SU-DHL-6 (cell line): ENCODE results near the gene FAM20C.

Source experiments
- H2AFZ ChIP-seq: fragments of 200-600 bp; sonication (generic); 2 replicates; pipeline ENCODE4 v1.6.1; 2014; ENCODE audit warnings: low read depth, mild to moderate bottlenecking, moderate library complexity, mixed read lengths, antibody characterized with exemption, low read length; ENCODE audit not compliant: severe bottlenecking
- H3F3A ChIP-seq: fragments of 200-600 bp; shearing (Covaris generic); 2 replicates; pipeline ENCODE4 v1.6.0; 2016; ENCODE audit warnings: antibody characterized with exemption, mild to moderate bottlenecking; ENCODE audit not compliant: insufficient read depth
- H3K27ac ChIP-seq: fragments of 200-600 bp; sonication (generic); 2 replicates; pipeline ENCODE4 v1.5.1; 2016; ENCODE audit warnings: low read depth, mild to moderate bottlenecking, low read length, moderate library complexity, mixed read lengths
- H3K27me3 ChIP-seq: fragments of 200-600 bp; sonication (generic), shearing (Covaris generic); 2 replicates; pipeline ENCODE4 v1.6.0; 2014; ENCODE audit warnings: mild to moderate bottlenecking, low read length
- H3K36me3 ChIP-seq: fragments of 200-600 bp; sonication (generic); 2 replicates; pipeline ENCODE4 v1.6.1; 2014; ENCODE audit warnings: mild to moderate bottlenecking, low read length, mixed read lengths
- H3K4me2 ChIP-seq: fragments of 300-600, 200-600 bp; shearing (Covaris generic), sonication (generic); 2 replicates; pipeline ENCODE4 v1.6.0; 2014; ENCODE audit warnings: low read length, low read depth, mild to moderate bottlenecking; ENCODE audit not compliant: poor library complexity, severe bottlenecking
- H3K4me3 ChIP-seq: fragments of 200-600 bp; sonication (generic); 2 replicates; pipeline ENCODE4 v1.5.1; 2014; ENCODE audit warnings: antibody characterized with exemption, low read length, mild to moderate bottlenecking, mixed read lengths; ENCODE audit not compliant: insufficient read depth, poor library complexity, severe bottlenecking
- H3K79me2 ChIP-seq: fragments of 200-600 bp; sonication (generic); 2 replicates; pipeline ENCODE4 v1.6.1; 2014; ENCODE audit warnings: mild to moderate bottlenecking, low read length, moderate library complexity; ENCODE audit not compliant: insufficient read depth
- H3K9ac ChIP-seq: fragments of 200-600 bp; sonication (generic); 2 replicates; pipeline ENCODE4 v1.7.0; 2014; ENCODE audit warnings: mild to moderate bottlenecking, low read length
- H3K9me2 ChIP-seq: fragments of 200-600 bp; sonication (generic); replicated peaks from 2 replicates; pipeline ENCODE4 v1.6.1; 2014; ENCODE audit warnings: low read length; ENCODE audit not compliant: insufficient read depth
- H3K9me3 ChIP-seq: fragments of 200-600 bp; sonication (generic); 2 replicates; pipeline ENCODE4 v1.6.1; 2014; ENCODE audit warnings: low read length, mixed read lengths; ENCODE audit not compliant: insufficient read depth
- H4K20me1 ChIP-seq: fragments of 200-600 bp; sonication (generic); 2 replicates; pipeline ENCODE4 v1.6.1; 2014; ENCODE audit warnings: low read depth, mild to moderate bottlenecking, antibody characterized with exemption, low read length, moderate library complexity, mixed read lengths
- EZH2phosphoT487 ChIP-seq: fragments of 200-600 bp; sonication (generic), shearing (Covaris generic); conservative IDR thresholded peaks from 2 replicates; pipeline ENCODE4 v1.6.1; 2018; ENCODE audit warnings: mild to moderate bottlenecking, antibody characterized with exemption, low read length, moderate library complexity, mixed read lengths
- TF ChIP-seq, protein P1 (sequence below): fragments of 200-600 bp; sonication (generic); IDR thresholded peaks from one replicate; pipeline ENCODE4 v1.5.1; 2017; ENCODE audit warnings: antibody characterized with exemption, mild to moderate bottlenecking, low read length, moderate library complexity; ENCODE audit not compliant: insufficient read depth, poor library complexity, severe bottlenecking

The FAM20C gene

GRCh38 chr7:212754-213153 lies 20.4 kb downstream of the FAM20C start:
- no peaks in the 10 kb centered on the region for H3K9me2 ChIP-seq
- H4K20me1 ChIP-seq, result no peaks in the 10 kb centered on the region
- H3F3A ChIP-seq, result no peaks in the 10 kb centered on the region
- H3K9ac ChIP-seq, result no peak overlapping the region
- H3K36me3 ChIP-seq, result no peaks in the 10 kb centered on the region
- no peaks in the 10 kb centered on the region for H3K9me3 ChIP-seq
- no peak overlapping the region for H3K27ac ChIP-seq
- no peaks in the 10 kb centered on the region for H3K79me2 ChIP-seq
- H3K4me2 ChIP-seq, result no peak overlapping the region
- H3K4me3 ChIP-seq, result no peak overlapping the region
- TF ChIP-seq, protein P1, sequence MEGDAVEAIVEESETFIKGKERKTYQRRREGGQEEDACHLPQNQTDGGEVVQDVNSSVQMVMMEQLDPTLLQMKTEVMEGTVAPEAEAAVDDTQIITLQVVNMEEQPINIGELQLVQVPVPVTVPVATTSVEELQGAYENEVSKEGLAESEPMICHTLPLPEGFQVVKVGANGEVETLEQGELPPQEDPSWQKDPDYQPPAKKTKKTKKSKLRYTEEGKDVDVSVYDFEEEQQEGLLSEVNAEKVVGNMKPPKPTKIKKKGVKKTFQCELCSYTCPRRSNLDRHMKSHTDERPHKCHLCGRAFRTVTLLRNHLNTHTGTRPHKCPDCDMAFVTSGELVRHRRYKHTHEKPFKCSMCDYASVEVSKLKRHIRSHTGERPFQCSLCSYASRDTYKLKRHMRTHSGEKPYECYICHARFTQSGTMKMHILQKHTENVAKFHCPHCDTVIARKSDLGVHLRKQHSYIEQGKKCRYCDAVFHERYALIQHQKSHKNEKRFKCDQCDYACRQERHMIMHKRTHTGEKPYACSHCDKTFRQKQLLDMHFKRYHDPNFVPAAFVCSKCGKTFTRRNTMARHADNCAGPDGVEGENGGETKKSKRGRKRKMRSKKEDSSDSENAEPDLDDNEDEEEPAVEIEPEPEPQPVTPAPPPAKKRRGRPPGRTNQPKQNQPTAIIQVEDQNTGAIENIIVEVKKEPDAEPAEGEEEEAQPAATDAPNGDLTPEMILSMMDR, result no peak
- no peak for TF ChIP-seq EZH2phosphoT487
- no peak overlapping the region for H2AFZ ChIP-seq
- H3K27me3 ChIP-seq, result no peaks in the 10 kb centered on the region

- Histone ChIP-seq H3K9ac (no peak overlapping the region), H3F3A (no peaks in the 10 kb centered on the region), H3K9me2 (no peaks in the 10 kb centered on the region), H3K27me3 (no peaks in the 10 kb centered on the region), H3K4me2 (no peak overlapping the region), H3K4me3 (no peak overlapping the region), H2AFZ (no peak overlapping the region), H4K20me1 (no peaks in the 10 kb centered on the region), H3K27ac (no peak overlapping the region), H3K36me3 (no peaks in the 10 kb centered on the region), H3K9me3 (no peaks in the 10 kb centered on the region), H3K79me2 (no peaks in the 10 kb centered on the region)
- TF ChIP-seq EZH2phosphoT487, result no peak
- TF ChIP-seq, protein P1, result no peak
These were observed 21.1 kb downstream of the FAM20C start for GRCh38 chr7:213324-213993.

DNA sequence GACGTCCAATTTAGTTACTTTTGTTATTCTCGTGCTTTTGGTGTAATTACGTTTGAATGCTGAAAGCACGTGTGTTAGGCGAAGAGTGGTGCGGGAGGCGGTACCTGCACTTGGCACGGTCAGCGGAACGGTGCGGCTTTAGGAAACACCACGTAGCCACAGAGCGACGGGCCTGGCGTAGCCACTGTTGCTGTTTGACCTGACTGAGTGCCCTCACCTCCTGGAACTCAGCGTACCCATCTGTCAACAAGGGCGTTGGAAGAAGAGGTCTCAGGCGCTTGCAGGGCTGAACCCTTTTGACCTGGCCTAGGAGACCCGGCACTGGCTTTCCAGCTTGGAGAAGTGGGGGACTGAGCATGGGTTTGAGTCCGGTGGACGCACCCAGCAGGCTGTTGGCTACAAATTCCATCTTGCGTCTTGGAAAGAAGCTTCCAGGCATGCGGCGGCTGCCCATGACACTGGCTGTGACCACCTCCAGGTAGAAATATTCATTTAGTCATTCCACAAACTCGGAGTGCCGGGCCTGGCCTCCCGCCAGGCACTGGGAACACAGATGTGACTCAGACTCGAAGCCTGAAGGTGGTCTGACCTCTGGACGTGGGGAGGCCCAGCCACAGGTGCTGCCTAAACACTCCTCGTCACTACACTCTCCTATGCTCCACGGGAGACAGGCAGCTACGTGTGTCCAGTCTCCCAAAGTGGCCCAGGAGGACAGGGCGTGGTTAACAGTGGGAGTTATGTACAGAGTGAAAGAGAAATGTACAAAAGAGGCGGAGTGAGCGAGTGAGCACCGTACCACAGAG lies 22.2 kb downstream of the FAM20C start:
- no peak overlapping the region for H3K4me3 ChIP-seq
- H3K9me2 ChIP-seq, result no peaks in the 10 kb centered on the region
- H3F3A ChIP-seq, result no peaks in the 10 kb centered on the region
- H3K36me3 ChIP-seq, result no peaks in the 10 kb centered on the region
- no peaks in the 10 kb centered on the region for H3K9me3 ChIP-seq
- H4K20me1 ChIP-seq, result no peaks in the 10 kb centered on the region
- no peaks in the 10 kb centered on the region for H3K27me3 ChIP-seq
- no peaks in the 10 kb centered on the region for H3K79me2 ChIP-seq
- no peak for TF ChIP-seq EZH2phosphoT487
- TF ChIP-seq, protein P1, result no peak
- H2AFZ ChIP-seq, result no peak overlapping the region
- no peak overlapping the region for H3K27ac ChIP-seq
- H3K9ac ChIP-seq, result no peak overlapping the region
- no peak overlapping the region for H3K4me2 ChIP-seq
